HCT116 (cell line): ENCODE data around the gene MYO10. TPM values are rescaled to one million over a fixed set of nuclear protein-coding genes. Genes with fewer than 3 reads are reported as not detected.

Experiments
- ATAC-seq: fragments of 200-7000 bp; cut with Tn5 transposase; 2 replicates; pipeline ENCODE4 v1.9.1; 2020; ENCODE audit warnings: mild to moderate bottlenecking, moderate library complexity
- BruUV-seq: library from RNA; stranded (reverse); fragments of 400-500 nt; replicated peaks from 2 replicates; lab custom pipeline; 2021; lab: Mats Ljungman, UMichigan
- CTCF ChIA-PET: fragments of 300-600 bp; sonication (Branson Sonifier 250); formaldehyde crosslinking; loops from one replicate; lab custom pipeline; 2021; ENCODE audit warnings: antibody characterized with exemption; lab: Charles Lee
- POLR2A ChIA-PET: fragments of 300-600, 350-600 bp; sonication (Branson Sonifier 250); formaldehyde crosslinking; loops from one replicate; lab custom pipeline; 2021; ENCODE audit warnings: antibody characterized with exemption; lab: Charles Lee
- RAD21 ChIA-PET, 2 experiments: fragments of 300-600 bp; sonication (Branson Sonifier 250); formaldehyde crosslinking; loops; one replicate each; lab custom pipeline; 2023; ENCODE audit warnings: low total read pairs in 2 of 2; ENCODE audit not compliant: uncharacterized antibody in 2 of 2, unreplicated experiment in 2 of 2, low non-redundant PET in 1 of 2; lab: Charles Lee
- DNase-seq: peaks from one replicate; pipeline ENCODE4 v3.0.0-alpha.2; 2010; ENCODE audit warnings: low read depth, low spot score
- H2AFZ ChIP-seq: fragments of 200-600 bp; shearing (Covaris generic), sonication (generic); 2 replicates; pipeline ENCODE4 v1.6.1; 2017; ENCODE audit warnings: low read depth, mixed run types, mixed read lengths, antibody characterized with exemption, low read length; ENCODE audit not compliant: poor library complexity, severe bottlenecking
- H3K27ac ChIP-seq: 2 replicates; pipeline ENCODE4 v1.5.1; 2012; ENCODE audit warnings: low read depth, low read length
- H3K27me3 ChIP-seq: fragments of 200-600 bp; sonication (generic); 2 replicates; pipeline ENCODE4 v1.6.1; 2016; ENCODE audit warnings: mixed run types, low read length, mixed read lengths; ENCODE audit not compliant: insufficient read depth
- H3K36me3 ChIP-seq, 2 experiments: fragments of 200-500 bp in 1 of 2; fragments of 200-600 bp in 1 of 2; sonication (Bioruptor generic) in 1 of 2; sonication (generic) in 1 of 2; 2 replicates each; pipeline versions ENCODE4 v1.5.1 to v1.6.1; 2014 to 2016; ENCODE audit warnings: low read length in 2 of 2, inconsistent platforms in 1 of 2, mixed read lengths in 1 of 2, mixed run types in 1 of 2; ENCODE audit not compliant: insufficient read depth in 2 of 2, control insufficient read depth in 1 of 2
- H3K4me1 ChIP-seq, 2 experiments: fragments of 200-600 bp in 1 of 2; sonication (generic) in 1 of 2; 2 replicates each; pipeline versions ENCODE4 v1.5.1 to v1.6.1; 2012 to 2017; ENCODE audit warnings: low read length in 2 of 2, inconsistent platforms in 1 of 2, mild to moderate bottlenecking in 1 of 2, mixed read lengths in 1 of 2, mixed run types in 1 of 2, moderate library complexity in 1 of 2; ENCODE audit not compliant: insufficient read depth in 2 of 2, control insufficient read depth in 1 of 2
- H3K4me2 ChIP-seq: fragments of 200-600 bp; sonication (generic); 2 replicates; pipeline ENCODE4 v1.6.1; 2017; ENCODE audit warnings: mixed run types, low read length, mixed read lengths
- H3K4me3 ChIP-seq, 2 experiments: fragments of 200-600 bp in 1 of 2; sonication (generic) in 1 of 2; replicated peaks in 1 of 2; 2 replicates each; pipeline ENCODE4 v1.5.1; 2011 to 2016; ENCODE audit warnings: low read length in 2 of 2, control low read depth in 1 of 2, low read depth in 1 of 2, mild to moderate bottlenecking in 1 of 2, mixed read lengths in 1 of 2, mixed run types in 1 of 2
- H3K79me2 ChIP-seq: fragments of 200-600 bp; sonication (generic); 2 replicates; pipeline ENCODE4 v1.6.1; 2017; ENCODE audit warnings: mild to moderate bottlenecking, mixed run types, low read length, moderate library complexity, mixed read lengths; ENCODE audit not compliant: insufficient read depth
- H3K9ac ChIP-seq: fragments of 200-600 bp; sonication (generic); 2 replicates; pipeline ENCODE4 v1.6.1; 2016; ENCODE audit warnings: low read length, mixed read lengths
- H3K9me2 ChIP-seq: fragments of 200-600 bp; sonication (generic), shearing (Covaris generic); 2 replicates; pipeline ENCODE4 v1.6.1; 2017; ENCODE audit warnings: mixed run types, mild to moderate bottlenecking, moderate library complexity; ENCODE audit not compliant: insufficient read depth
- H3K9me3 ChIP-seq, 2 experiments: fragments of 200-500 bp in 1 of 2; fragments of 200-600 bp in 1 of 2; sonication (Bioruptor generic) in 1 of 2; sonication (generic) in 1 of 2; 2 replicates each; pipeline ENCODE4 v1.6.1; 2014 to 2017; ENCODE audit warnings: low read length in 2 of 2, mixed read lengths in 2 of 2, inconsistent platforms in 1 of 2, low read depth in 1 of 2, mild to moderate bottlenecking in 1 of 2, mixed run types in 1 of 2, moderate library complexity in 1 of 2; ENCODE audit not compliant: control insufficient read depth in 1 of 2, insufficient read depth in 1 of 2
- H4K20me1 ChIP-seq: fragments of 200-600 bp; sonication (generic), shearing (Covaris generic); 2 replicates; pipeline ENCODE4 v1.6.1; 2017; ENCODE audit warnings: mixed run types, mild to moderate bottlenecking, moderate library complexity; ENCODE audit not compliant: insufficient read depth
- CBX3 ChIP-seq: IDR thresholded peaks from 2 replicates; pipeline ENCODE4 v1.6.1; 2012; ENCODE audit warnings: low read depth
- CEBPB ChIP-seq: IDR thresholded peaks from 2 replicates; pipeline ENCODE4 v1.6.1; 2012; ENCODE audit warnings: low read depth
- ELF1 ChIP-seq: IDR thresholded peaks from 2 replicates; pipeline ENCODE4 v1.6.1; 2012; ENCODE audit warnings: low read depth, borderline replicate concordance
- FOSL1 ChIP-seq: IDR thresholded peaks from 2 replicates; pipeline ENCODE4 v1.6.1; 2012; ENCODE audit warnings: low read depth
- POLR2AphosphoS5 ChIP-seq: IDR thresholded peaks from 2 replicates; pipeline ENCODE4 v1.6.1; 2011; ENCODE audit warnings: mild to moderate bottlenecking, low read depth, low read length, moderate library complexity
- SP1 ChIP-seq: IDR thresholded peaks from 2 replicates; pipeline ENCODE4 v1.6.1; 2012; ENCODE audit warnings: low read depth
- YY1 ChIP-seq: IDR thresholded peaks from 2 replicates; pipeline ENCODE4 v1.6.1; 2011; ENCODE audit warnings: low read length, low read depth, moderate library complexity, mild to moderate bottlenecking; ENCODE audit not compliant: insufficient replicate concordance; ENCODE audit errors: extremely low read depth
- ZFX ChIP-seq: fragments of 450-650 bp; IDR thresholded peaks from 2 replicates; pipeline ENCODE4 v1.6.1; 2017
- intact Hi-C: fragments of 100-400 bp; cut with micrococcal nuclease; formaldehyde crosslinking; loops from 2 replicates; pipeline ENCODE4 v1.10.0; 2022
- total RNA-seq: library from RNA; stranded (reverse); gene quantifications from one replicate; pipeline ENCODE4 v1.2.1, GENCODE V29; 2021; ENCODE audit not compliant: unreplicated experiment
- TF ChIP-seq, protein P1 (sequence below): IDR thresholded peaks from 2 replicates; pipeline ENCODE4 v1.6.1; 2012

MYO10 gene
- total RNA-seq, 1 experiment from 2014 or later = 34.9 TPM

DNA sequence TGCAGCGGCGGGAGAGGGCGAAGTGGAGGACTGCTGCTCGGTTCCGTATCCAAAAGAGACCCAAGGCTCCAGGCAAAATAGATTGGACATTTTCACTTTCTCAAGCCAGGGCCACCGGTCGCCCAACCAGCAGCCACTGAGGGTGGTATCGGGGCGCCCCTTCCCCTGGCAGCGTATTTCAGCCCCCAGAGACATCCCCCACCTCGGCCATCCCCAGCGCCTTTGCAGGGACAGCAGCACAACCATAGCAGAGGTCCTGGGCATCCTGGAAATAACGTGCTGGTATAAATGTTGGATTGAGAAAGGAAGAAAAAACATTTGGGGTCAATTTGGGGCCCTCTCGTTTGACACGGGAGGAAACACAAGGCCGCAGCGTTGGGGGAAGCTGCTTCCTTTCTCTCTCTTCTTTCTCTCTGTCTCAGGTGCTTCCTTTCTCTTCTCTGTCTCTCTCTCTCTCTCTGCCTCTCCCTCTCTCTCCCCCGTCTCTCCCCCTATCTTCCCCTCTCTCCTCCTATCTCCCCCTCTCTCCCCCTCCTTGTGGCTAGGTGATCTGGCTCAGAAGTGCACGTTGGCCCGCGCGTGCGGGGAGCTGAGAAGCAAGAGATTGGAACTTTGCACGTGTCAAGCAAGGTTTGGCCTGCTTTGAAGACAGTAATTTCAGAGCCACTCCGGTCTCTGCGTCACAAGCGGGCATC is 318.7 kb downstream of the MYO10 start:
- POLR2A ChIA-PET = no interaction called here
- H3K27me3 ChIP-seq = no peaks in the 10 kb centered on the region
- TF ChIP-seq FOSL1 (no peak), CEBPB (no peak)
- TF ChIP-seq, all 23 proteins: peak for 0
- H3K4me1 ChIP-seq = peaks cover 3 to 11% of the 10 kb centered on the region in 2 experiments; a peak in 2 of 4 replicates
- H3K36me3 ChIP-seq = no peaks in the 10 kb centered on the region
- ChIA-PET RAD21 (no interaction called here), CTCF (no interaction called here)
- no TSS peak for BruUV-seq
- H3K79me2 ChIP-seq = no peaks in the 10 kb centered on the region
- intact Hi-C loops = no loop called here
- H3K27ac ChIP-seq = no peak overlapping the region
- ATAC-seq (no peak), DNase-seq (no peak)
- peak overlapping the region; percentile 35; the same call in 1 of the 2 replicates for H3K9ac ChIP-seq
- H4K20me1 ChIP-seq = no peaks in the 10 kb centered on the region
- peak overlapping the region; percentile 92 for H3K4me2 ChIP-seq
- no peaks in the 10 kb centered on the region for H3K9me2 ChIP-seq
- no peaks in the 10 kb centered on the region for H3K9me3 ChIP-seq
- H3K4me3 ChIP-seq = peak overlapping the region; percentile 70 to 73
- H2AFZ ChIP-seq = no peak overlapping the region

DNA sequence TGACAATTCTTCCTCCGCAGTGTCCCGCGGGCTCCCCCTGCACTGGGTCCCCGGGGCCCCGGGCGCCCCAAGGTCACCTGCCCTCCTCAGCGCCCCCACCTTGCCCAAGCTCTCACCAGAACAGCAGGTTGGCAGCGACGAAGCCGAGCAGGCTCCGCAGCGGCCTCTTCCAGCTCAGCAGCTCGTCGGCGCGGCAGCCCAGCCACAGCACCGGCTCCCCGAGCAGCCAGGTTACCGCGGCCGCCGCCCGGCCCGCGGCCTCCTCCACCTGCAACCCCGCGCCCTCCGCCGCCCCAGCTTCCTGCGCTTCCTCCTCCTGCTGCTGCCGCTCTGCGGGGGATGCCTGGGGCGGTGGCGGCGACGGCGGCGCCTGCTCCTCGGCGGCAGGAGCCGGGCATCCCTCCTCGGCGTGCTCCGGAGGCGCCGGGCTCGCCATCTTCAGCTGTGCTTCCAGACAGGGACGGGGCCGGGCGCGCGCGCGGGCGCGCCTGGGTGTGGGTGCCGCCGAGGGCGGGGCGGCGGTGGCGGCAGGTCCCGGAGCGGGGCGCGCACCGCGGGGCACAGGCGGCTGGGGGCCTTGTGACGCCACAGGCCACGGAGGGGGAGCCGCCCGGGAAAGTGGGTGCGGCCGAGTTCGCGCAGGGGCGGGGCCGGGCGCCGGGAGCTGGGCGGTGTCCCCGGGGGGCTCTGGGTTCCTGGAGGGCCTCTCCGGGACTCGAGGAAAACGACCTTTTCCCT is 319.4 kb downstream of the MYO10 start, which contains the start of gene RETREG1:
Gene RETREG1 (minus strand): TSS at position 462 of the 738 bp plus-strand sequence. CDS start 26 bp downstream, at position 436.
- RAD21 ChIA-PET = no interaction called here
- Histone ChIP-seq H3K36me3 (no peaks in the 10 kb centered on the region), H3K4me2 (peak within 1 kb of the TSS; percentile 92), H3K9ac (peak within 1 kb of the TSS; percentile 64), H3K27me3 (no peaks in the 10 kb centered on the region), H3K79me2 (no peaks in the 10 kb centered on the region), H3K4me1 (peaks cover 3 to 11% of the 10 kb centered on the region in 2 experiments; a peak in 2 of 4 replicates), H2AFZ (no peak within 1 kb of the TSS), H3K4me3 (peak within 1 kb of the TSS; percentile 70 to 73), H3K27ac (peak within 1 kb of the TSS; percentile 27; the same call in 1 of the 2 replicates), H4K20me1 (no peaks in the 10 kb centered on the region), H3K9me3 (no peaks in the 10 kb centered on the region), H3K9me2 (no peaks in the 10 kb centered on the region)
- POLR2A ChIA-PET = no interaction called here
- no TSS peak for BruUV-seq
- DNase-seq (peak; percentile 15), ATAC-seq (peak; percentile 86)
- TF ChIP-seq YY1 = peak; percentile 7
- TF ChIP-seq ELF1 = no peak
- peak; percentile 48; the same call in 1 of the 2 replicates for TF ChIP-seq POLR2AphosphoS5
- TF ChIP-seq, protein P1, sequence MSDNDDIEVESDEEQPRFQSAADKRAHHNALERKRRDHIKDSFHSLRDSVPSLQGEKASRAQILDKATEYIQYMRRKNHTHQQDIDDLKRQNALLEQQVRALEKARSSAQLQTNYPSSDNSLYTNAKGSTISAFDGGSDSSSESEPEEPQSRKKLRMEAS = 0 out of 2 replicates have a peak, but pooled peaks have one; percentile 14
- TF ChIP-seq SP1 = no peak
- TF ChIP-seq ZFX = peak; percentile 80
- TF ChIP-seq CBX3 = no peak
- intact Hi-C loops = no loop called here
- CTCF ChIA-PET = no interaction called here
